ENCODE data around the gene TCF25.
"Not testable (repeated sequence)": the region's sequence is repeated elsewhere in the genome, so short reads cannot be mapped to it uniquely, and the experiment has no call there.

Gene TCF25

GRCh38 chr16:89829630-89830437 lies 43.6 kb upstream of the TCF25 start:
- DNase-seq (ENCODE audit: extremely low read depth, low read depth): no peak
- no peak overlapping the region for H3K4me3 ChIP-seq (replicated peaks; ENCODE audit: low read depth, low read length)
- TF ChIP-seq CTCF (IDR thresholded peaks at IDR 0.05; ENCODE audit: low read depth, low read length, missing control alignments): no peak

DNA sequence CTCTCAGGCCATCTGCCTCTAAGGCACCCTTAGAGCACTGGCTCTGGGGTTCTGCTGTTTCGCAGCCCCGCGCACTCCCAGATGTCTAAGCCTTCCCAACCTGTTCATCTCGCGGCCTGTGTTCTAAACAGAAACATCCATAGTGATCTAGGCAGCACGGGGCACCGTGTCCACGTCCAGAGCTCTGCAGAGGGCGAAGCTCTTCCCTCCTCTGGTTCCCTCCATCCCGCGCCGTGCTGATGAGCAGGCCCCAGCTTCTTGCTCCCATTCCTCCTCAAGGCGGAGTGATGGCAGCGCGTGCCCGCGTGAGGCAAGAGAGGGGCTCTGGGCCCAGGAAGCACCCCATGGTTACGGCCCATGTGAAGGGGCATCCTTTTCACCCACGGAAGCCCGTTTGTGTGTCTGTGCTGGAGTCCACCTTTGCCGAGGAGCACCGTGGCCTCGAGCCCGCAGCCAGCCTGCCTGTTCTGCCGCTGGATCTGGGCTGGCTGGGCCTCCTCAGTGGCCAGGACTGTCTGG lies 41.5 kb upstream of the TCF25 start:
- no peak overlapping the region for H3K4me3 ChIP-seq (replicated peaks; ENCODE audit: low read depth, low read length)
- TF ChIP-seq CTCF (IDR thresholded peaks at IDR 0.05; ENCODE audit: low read depth, low read length, missing control alignments): no peak
- no peak for DNase-seq (ENCODE audit: extremely low read depth, low read depth)

- H3K4me3 ChIP-seq (replicated peaks; ENCODE audit: low read depth, low read length); DNase-seq (ENCODE audit: extremely low read depth, low read depth): not testable (repeated sequence)
Measured at GRCh38 chr16:89833664-89834363, 39.6 kb upstream of the TCF25 start.

DNA sequence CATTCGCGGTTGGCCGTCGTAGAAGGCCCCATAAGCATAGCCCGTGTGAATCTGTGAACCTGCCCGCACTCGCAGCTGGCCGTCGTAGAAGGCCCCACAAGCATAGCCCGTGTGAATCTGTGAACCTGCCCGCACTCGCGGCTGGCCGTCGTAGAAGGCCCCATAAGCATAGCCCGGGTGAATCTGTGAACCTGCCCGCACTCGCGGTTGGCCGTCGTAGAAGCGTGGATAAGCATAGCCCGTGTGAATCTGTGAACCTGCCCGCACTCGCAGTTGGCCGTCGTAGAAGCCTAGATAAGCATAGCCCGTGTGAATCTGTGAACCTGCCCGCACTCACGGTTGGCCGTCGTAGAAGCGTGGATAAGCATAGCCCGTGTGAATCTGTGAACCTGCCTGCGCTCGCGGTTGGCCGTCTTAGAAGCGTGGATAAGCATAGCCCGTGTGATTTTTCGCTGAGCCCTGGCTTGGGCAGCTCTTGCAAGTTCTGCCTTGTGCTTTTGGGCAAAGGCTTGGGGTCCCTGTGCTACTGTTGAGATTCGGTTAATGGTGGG lies 38.5 kb upstream of the TCF25 start:
- not testable (repeated sequence) for DNase-seq (ENCODE audit: extremely low read depth, low read depth); H3K4me3 ChIP-seq (replicated peaks; ENCODE audit: low read depth, low read length)

GRCh38 chr16:89836484-89836883 lies 36.9 kb upstream of the TCF25 start:
- not testable (repeated sequence) for DNase-seq (ENCODE audit: extremely low read depth, low read depth); H3K4me3 ChIP-seq (replicated peaks; ENCODE audit: low read depth, low read length)

GRCh38 chr16:89837014-89837546 lies 36.3 kb upstream of the TCF25 start:
- DNase-seq (ENCODE audit: extremely low read depth, low read depth): no peak

GRCh38 chr16:89841275-89841674 lies 32.1 kb upstream of the TCF25 start:
- no peak for DNase-seq (ENCODE audit: extremely low read depth, low read depth)
- no peak overlapping the region for H3K4me3 ChIP-seq (replicated peaks; ENCODE audit: low read depth, low read length)
- TF ChIP-seq CTCF (IDR thresholded peaks at IDR 0.05; ENCODE audit: low read depth, low read length, missing control alignments): no peak

More at GRCh38 chr16:89837014-89837546, 36.3 kb upstream of the TCF25 start:
- H3K4me3 ChIP-seq (replicated peaks; ENCODE audit: low read depth, low read length): no peak overlapping the region
- no peak for TF ChIP-seq CTCF (IDR thresholded peaks at IDR 0.05; ENCODE audit: low read depth, low read length, missing control alignments)
